Mesenteric fat pad (tissue), 1 donor: Measurements from ENCODE around the gene POU6F1. TPM values are rescaled to one million over a fixed set of nuclear protein-coding genes. Genes with fewer than 3 reads are reported as not detected.
"Not testable (repeated sequence)": the region's sequence is repeated elsewhere in the genome, so short reads cannot be mapped to it uniquely, and the experiment has no call there.

Source experiments
- DNase-seq: peaks from one replicate; pipeline ENCODE4 v3.0.0-alpha.2; 2020; ENCODE audit warnings: low spot score
- total RNA-seq: library from RNA; stranded (reverse); fragmentation: NEBNext Ultra II Directional; extraction: Animal tissue kit (Norgen Biotek cat#: 25700); gene quantifications from one replicate; pipeline ENCODE4 v1.2.1, GENCODE V29; 2021
- donor health status: DM: yes; HTN: yes; CAD: no.

POU6F1 gene
- total RNA-seq, 1 donor from 2014 or later: 14.8 TPM

GRCh38 chr12:51227962-51228361 lies 10.1 kb upstream of the POU6F1 start:
- no peak for DNase-seq

GRCh38 chr12:51227112-51227511 lies 9.2 kb upstream of the POU6F1 start:
- DNase-seq: not testable (repeated sequence)

- no peak for DNase-seq
These were observed 7.9 kb upstream of the POU6F1 start for GRCh38 chr12:51225771-51226170.

- DNase-seq: no peak
These were observed 7.4 kb upstream of the POU6F1 start for GRCh38 chr12:51225234-51225633.

GRCh38 chr12:51224625-51225024 lies 6.8 kb upstream of the POU6F1 start:
- no peak for DNase-seq

- no peak for DNase-seq
These were observed 4.6 kb upstream of the POU6F1 start for GRCh38 chr12:51222461-51222860.

- DNase-seq: not testable (repeated sequence)
These were observed 2.0 kb upstream of the POU6F1 start for GRCh38 chr12:51219857-51220256.

- DNase-seq: no peak
These were observed 1.5 kb upstream of the POU6F1 start for GRCh38 chr12:51219322-51219721.

- DNase-seq: peak; percentile 75
These were observed 822 bp upstream of the POU6F1 start for GRCh38 chr12:51218607-51219161.

- DNase-seq: no peak
These were observed 512 bp downstream of the POU6F1 start for GRCh38 chr12:51217133-51217967.

GRCh38 chr12:51216642-51217041 lies 1.2 kb downstream of the POU6F1 start:
- no peak for DNase-seq

GRCh38 chr12:51214895-51215294 lies 3.0 kb downstream of the POU6F1 start:
- DNase-seq: no peak

- DNase-seq: no peak
These were observed 7.0 kb downstream of the POU6F1 start for GRCh38 chr12:51210690-51211395.

GRCh38 chr12:51209259-51209658 lies 8.6 kb downstream of the POU6F1 start:
- DNase-seq: no peak

GRCh38 chr12:51208016-51208660 lies 9.7 kb downstream of the POU6F1 start:
- no peak for DNase-seq

GRCh38 chr12:51205350-51205749 lies 12.5 kb downstream of the POU6F1 start:
- DNase-seq: no peak

- DNase-seq: no peak
These were observed 15.1 kb downstream of the POU6F1 start for GRCh38 chr12:51202718-51203117.

GRCh38 chr12:51200806-51201205 lies 17.1 kb downstream of the POU6F1 start:
- DNase-seq: no peak

GRCh38 chr12:51200156-51200555 lies 17.7 kb downstream of the POU6F1 start:
- DNase-seq: no peak

- no peak for DNase-seq
These were observed 18.4 kb downstream of the POU6F1 start for GRCh38 chr12:51199366-51199945.
